Kasumi-1 (cell line): ENCODE measurements around the gene TRPC3.
"Not testable (repeated sequence)": the region's sequence is repeated elsewhere in the genome, so short reads cannot be mapped to it uniquely, and the experiment has no call there.

Source experiments
- DNase-seq, 2 experiments: peaks; one replicate each; lab custom pipeline; 2025; lab: John Stamatoyannopoulos, UW

The TRPC3 gene

GRCh38 chr4:121946644-121947043 lies 5.2 kb downstream of the TRPC3 start:
- no peak for DNase-seq

- DNase-seq = no peak
These were observed 7.9 kb downstream of the TRPC3 start for GRCh38 chr4:121943941-121944340.

GRCh38 chr4:121939690-121940089 lies 12.2 kb downstream of the TRPC3 start:
- DNase-seq = no peak

- DNase-seq = no peak
These were observed 13.4 kb downstream of the TRPC3 start for GRCh38 chr4:121938282-121939092.

GRCh38 chr4:121936101-121936500 lies 15.8 kb downstream of the TRPC3 start:
- DNase-seq = no peak

- DNase-seq = no peak
These were observed 17.2 kb downstream of the TRPC3 start for GRCh38 chr4:121934635-121935034.

- no peak for DNase-seq
These were observed 19.5 kb downstream of the TRPC3 start for GRCh38 chr4:121932212-121932974.

GRCh38 chr4:121930304-121930703 lies 21.6 kb downstream of the TRPC3 start:
- DNase-seq = no peak

- no peak for DNase-seq
These were observed 23.9 kb downstream of the TRPC3 start for GRCh38 chr4:121927948-121928347.

GRCh38 chr4:121926490-121926889 lies 25.4 kb downstream of the TRPC3 start:
- DNase-seq = not testable (repeated sequence)

- DNase-seq = no peak
These were observed 28.6 kb downstream of the TRPC3 start for GRCh38 chr4:121923306-121923705.

GRCh38 chr4:121913667-121914066 lies 38.2 kb downstream of the TRPC3 start:
- DNase-seq = no peak

GRCh38 chr4:121908346-121908745 lies 43.5 kb downstream of the TRPC3 start:
- DNase-seq = no peak

- DNase-seq = peak; percentile 88
These were observed 51.5 kb downstream of the TRPC3 start for GRCh38 chr4:121900132-121900983.

- peak in 1 of 2 experiments; percentile 13 for DNase-seq
These were observed 53.7 kb downstream of the TRPC3 start for GRCh38 chr4:121898150-121898549.

GRCh38 chr4:121888134-121888533 lies 63.7 kb downstream of the TRPC3 start:
- no peak for DNase-seq

GRCh38 chr4:121885115-121885514 lies 66.7 kb downstream of the TRPC3 start:
- DNase-seq = peak in 1 of 2 experiments; percentile 12

- peak in 1 of 2 experiments; percentile 14 for DNase-seq
These were observed 70.7 kb downstream of the TRPC3 start for GRCh38 chr4:121881158-121881557.

- no peak for DNase-seq
These were observed 72.7 kb downstream of the TRPC3 start for GRCh38 chr4:121879135-121879534.

- DNase-seq = no peak
These were observed 74.7 kb downstream of the TRPC3 start for GRCh38 chr4:121877041-121877773.

GRCh38 chr4:121876070-121876469 lies 75.8 kb downstream of the TRPC3 start:
- DNase-seq = no peak

GRCh38 chr4:121875652-121876051 lies 76.2 kb downstream of the TRPC3 start:
- no peak for DNase-seq
